Measurements from ENCODE around the gene PEMT. TPM values are rescaled to one million over a fixed set of nuclear protein-coding genes. Genes with fewer than 3 reads are reported as not detected.

The PEMT gene
- total and polyA plus RNA-seq, 7 donors: 15.9 to 79.0 (median 26.0) TPM

- WGBS, 3 donors: 81 to 87% (median 85%) methylated on average over 29 of the region's 29 CpGs
- Histone ChIP-seq H3K27me3 (ENCODE audit: insufficient read depth in 3 of 3, low read length in 2 of 3) (no peaks in the 10 kb centered on the region), H3K9me3 (no peaks in the 10 kb centered on the region), H3K27ac (no peak overlapping the region), H3K36me3 (ENCODE audit: insufficient read depth in 1 of 2, low read depth in 1 of 2) (no peaks in the 10 kb centered on the region), H3K4me1 (peaks cover 7% of the 10 kb centered on the region), H3K4me3 (no peak overlapping the region)
- DNase-seq (peak; percentile 65 to 72), ATAC-seq (peak; percentile 60 to 78 (median 62))
- intact Hi-C loops (cut with DNase I): no loop called here
- TF ChIP-seq, protein P1, sequence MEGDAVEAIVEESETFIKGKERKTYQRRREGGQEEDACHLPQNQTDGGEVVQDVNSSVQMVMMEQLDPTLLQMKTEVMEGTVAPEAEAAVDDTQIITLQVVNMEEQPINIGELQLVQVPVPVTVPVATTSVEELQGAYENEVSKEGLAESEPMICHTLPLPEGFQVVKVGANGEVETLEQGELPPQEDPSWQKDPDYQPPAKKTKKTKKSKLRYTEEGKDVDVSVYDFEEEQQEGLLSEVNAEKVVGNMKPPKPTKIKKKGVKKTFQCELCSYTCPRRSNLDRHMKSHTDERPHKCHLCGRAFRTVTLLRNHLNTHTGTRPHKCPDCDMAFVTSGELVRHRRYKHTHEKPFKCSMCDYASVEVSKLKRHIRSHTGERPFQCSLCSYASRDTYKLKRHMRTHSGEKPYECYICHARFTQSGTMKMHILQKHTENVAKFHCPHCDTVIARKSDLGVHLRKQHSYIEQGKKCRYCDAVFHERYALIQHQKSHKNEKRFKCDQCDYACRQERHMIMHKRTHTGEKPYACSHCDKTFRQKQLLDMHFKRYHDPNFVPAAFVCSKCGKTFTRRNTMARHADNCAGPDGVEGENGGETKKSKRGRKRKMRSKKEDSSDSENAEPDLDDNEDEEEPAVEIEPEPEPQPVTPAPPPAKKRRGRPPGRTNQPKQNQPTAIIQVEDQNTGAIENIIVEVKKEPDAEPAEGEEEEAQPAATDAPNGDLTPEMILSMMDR (IDR thresholded peaks at IDR 0.05): no peak
These were observed 79.3 kb downstream of the PEMT start for GRCh38 chr17:17511881-17512858.

GRCh38 chr17:17511293-17511741 lies 80.2 kb downstream of the PEMT start:
- TF ChIP-seq, protein P1 (IDR thresholded peaks at IDR 0.05): no peak
- no peak overlapping the region for H3K27ac ChIP-seq
- DNase-seq (peak; percentile 15 to 30), ATAC-seq (no peak)
- H3K36me3 ChIP-seq (ENCODE audit: insufficient read depth in 1 of 2, low read depth in 1 of 2): no peaks in the 10 kb centered on the region
- H3K9me3 ChIP-seq: no peaks in the 10 kb centered on the region
- peaks cover 15% of the 10 kb centered on the region for H3K4me1 ChIP-seq
- intact Hi-C loops (cut with DNase I): no loop called here
- 79 to 82% (median 81%) methylated on average over 12 of the region's 12 CpGs for WGBS, 3 donors
- H3K4me3 ChIP-seq: no peak overlapping the region
- no peaks in the 10 kb centered on the region for H3K27me3 ChIP-seq (ENCODE audit: insufficient read depth in 3 of 3, low read length in 2 of 3)

DNA sequence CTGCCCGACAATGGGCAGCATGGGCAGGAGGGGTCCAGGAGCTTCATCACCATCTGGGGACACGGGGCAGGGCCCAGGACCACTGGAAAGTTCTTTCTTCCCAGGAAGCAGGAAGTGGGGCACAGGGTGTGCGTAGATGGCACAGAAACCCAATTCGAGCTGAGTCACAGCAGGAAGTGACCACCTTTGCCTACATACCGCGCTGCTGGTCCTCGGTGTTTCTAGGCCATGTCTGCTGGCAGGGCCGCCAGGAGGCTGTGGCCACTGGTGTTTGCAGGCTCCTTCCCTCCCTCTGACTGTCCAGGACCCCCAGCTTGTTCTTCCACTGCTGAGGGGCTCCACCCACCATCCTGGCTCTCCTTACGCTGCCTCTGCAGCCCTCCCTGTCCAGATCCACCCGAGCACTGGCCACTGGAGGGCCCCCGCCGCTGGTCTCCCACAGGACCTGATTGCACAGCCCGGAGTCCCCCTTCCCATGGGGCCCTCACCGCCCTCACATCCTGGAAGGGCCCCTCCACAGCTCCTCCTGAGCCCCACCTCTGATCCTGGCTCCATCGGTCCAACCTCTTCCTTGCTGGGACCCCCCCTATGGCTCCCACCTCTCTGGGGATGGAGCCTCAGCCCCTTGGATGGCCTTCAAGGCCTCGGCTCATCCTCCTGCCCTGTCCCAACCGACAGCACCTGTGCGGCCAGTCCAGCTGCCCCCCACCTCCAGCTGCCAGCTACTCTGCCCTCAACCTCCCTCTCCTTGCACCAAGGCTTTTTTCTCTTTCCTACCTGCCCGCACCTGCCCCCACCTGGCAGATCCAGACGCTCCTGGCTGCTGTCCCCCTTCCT lies 80.8 kb downstream of the PEMT start:
- Histone ChIP-seq H3K36me3 (ENCODE audit: insufficient read depth in 1 of 2, low read depth in 1 of 2) (no peaks in the 10 kb centered on the region), H3K9me3 (no peaks in the 10 kb centered on the region), H3K27me3 (ENCODE audit: insufficient read depth in 3 of 3, low read length in 2 of 3) (no peaks in the 10 kb centered on the region), H3K4me3 (no peak overlapping the region), H3K27ac (no peak overlapping the region), H3K4me1 (peaks cover 16% of the 10 kb centered on the region)
- ATAC-seq (no peak), DNase-seq (peak; percentile 16 to 43)
- TF ChIP-seq, protein P1 (IDR thresholded peaks at IDR 0.05): no peak
- intact Hi-C loops (cut with DNase I): no loop called here
- WGBS, 3 donors: 89 to 95% (median 90%) methylated on average over 18 to 20 of the region's 20 CpGs

- no peak overlapping the region for H3K4me3 ChIP-seq
- peaks cover 16% of the 10 kb centered on the region for H3K4me1 ChIP-seq
- WGBS, 3 donors: 91 to 96% (median 93%) methylated on average over 21 of the region's 21 CpGs
- no peaks in the 10 kb centered on the region for H3K36me3 ChIP-seq (ENCODE audit: insufficient read depth in 1 of 2, low read depth in 1 of 2)
- H3K9me3 ChIP-seq: no peaks in the 10 kb centered on the region
- intact Hi-C loops (cut with DNase I): no loop called here
- TF ChIP-seq, protein P1 (IDR thresholded peaks at IDR 0.05): no peak
- DNase-seq (peak; percentile 9 to 37), ATAC-seq (no peak)
- no peaks in the 10 kb centered on the region for H3K27me3 ChIP-seq (ENCODE audit: insufficient read depth in 3 of 3, low read length in 2 of 3)
- H3K27ac ChIP-seq: no peak overlapping the region
These were observed 81.7 kb downstream of the PEMT start for GRCh38 chr17:17509601-17510425.

All from psoas muscle (tissue), 8 donors.